Measurements from ENCODE around the gene PAPSS1.
"Not testable (repeated sequence)": the region's sequence is repeated elsewhere in the genome, so short reads cannot be mapped to it uniquely, and the experiment has no call there.

Gene PAPSS1

DNA sequence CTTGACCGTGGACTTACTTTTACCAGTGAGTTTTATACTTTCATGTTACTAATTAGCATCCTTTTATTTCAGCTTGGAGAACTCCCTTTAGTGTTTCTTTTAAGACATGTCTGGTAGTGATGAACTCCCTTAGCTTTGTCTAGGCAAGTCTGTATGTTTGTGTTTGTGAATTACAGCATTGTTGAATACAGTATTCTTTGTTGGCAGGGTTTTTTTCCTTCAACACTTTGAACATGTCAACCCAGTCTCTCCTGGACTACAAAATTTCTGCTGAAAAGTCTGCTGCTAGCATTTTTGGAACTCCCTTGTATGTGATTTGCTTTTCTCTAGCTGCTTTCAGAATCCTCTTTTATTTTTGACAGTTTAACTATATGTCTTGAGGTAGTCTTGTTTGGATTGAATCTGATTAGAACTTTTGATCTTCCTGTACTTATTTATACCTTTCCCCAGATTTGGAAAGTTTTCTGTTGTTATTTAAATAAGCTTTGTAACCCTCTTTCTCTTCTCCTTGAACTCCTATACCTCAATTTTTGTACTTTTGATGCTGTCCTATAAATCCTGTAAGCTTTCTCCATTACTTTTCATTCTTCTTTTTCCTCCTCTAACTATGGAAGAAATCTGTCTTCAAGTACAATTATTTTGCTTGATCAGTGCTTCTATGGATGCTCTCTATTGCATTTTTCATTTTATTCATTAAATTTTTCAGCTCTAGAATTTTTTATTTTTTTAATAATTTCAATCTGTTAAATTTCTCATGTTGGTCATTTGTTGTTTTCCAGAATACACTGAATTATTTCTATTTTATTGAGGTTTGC, 14.1 kb downstream of the PAPSS1 start:
- Histone ChIP-seq H4K12ac (ENCODE audit: low read depth, low read length) (no peak overlapping the region), H3K27me3 (ENCODE audit: insufficient read depth, low read length) (no peaks in the 10 kb centered on the region), H3K4me1 (ENCODE audit: control insufficient read depth in 1 of 2, insufficient read depth in 2 of 2, low read length in 2 of 2) (peaks cover 3 to 5% of the 10 kb centered on the region in 2 experiments), H4K8ac (ENCODE audit: low read depth, low read length) (no peak overlapping the region), H3K18ac (ENCODE audit: low read length) (no peak overlapping the region), H3K4me3 (ENCODE audit: low read depth, low read length) (no peak overlapping the region), H3K9ac (ENCODE audit: low read length) (no peak overlapping the region), H3K14ac (ENCODE audit: low read length) (no peak overlapping the region), H3K79me1 (ENCODE audit: low read length) (peaks cover 2% of the 10 kb centered on the region), H3K36me3 (ENCODE audit: control insufficient read depth in 1 of 2, insufficient read depth in 2 of 2, low read length in 2 of 2) (peaks cover 7 to 8% of the 10 kb centered on the region in 2 experiments), H3K4me2 (ENCODE audit: low read length) (no peak overlapping the region), H3K79me2 (ENCODE audit: control insufficient read depth, insufficient read depth, low read length, poor library complexity) (no peaks in the 10 kb centered on the region), H3K27ac (ENCODE audit: low read depth, low read length) (no peak overlapping the region), H4K91ac (ENCODE audit: low read depth, low read length) (no peak overlapping the region), H2AFZ (ENCODE audit: insufficient read depth, low read length, poor library complexity) (no peak overlapping the region), H2BK5ac (ENCODE audit: low read depth, low read length, poor library complexity) (no peak overlapping the region), H2AK5ac (ENCODE audit: low read length) (no peak overlapping the region), H2BK120ac (ENCODE audit: insufficient read depth, low read length, poor library complexity) (no peak overlapping the region), H3K9me3 (ENCODE audit: insufficient read depth, low read depth, low read length) (peaks cover 11% of the 10 kb centered on the region), H2BK12ac (ENCODE audit: low read length) (no peak overlapping the region), H3K23ac (ENCODE audit: low read length) (no peak overlapping the region), H3K4ac (ENCODE audit: low read depth, low read length) (no peak overlapping the region)
- no CpG with 5 or more reads among the region's 1 CpG for WGBS (ENCODE audit: extremely low coverage, insufficient coverage, insufficient read length)
- no peak for DNase-seq

DNA sequence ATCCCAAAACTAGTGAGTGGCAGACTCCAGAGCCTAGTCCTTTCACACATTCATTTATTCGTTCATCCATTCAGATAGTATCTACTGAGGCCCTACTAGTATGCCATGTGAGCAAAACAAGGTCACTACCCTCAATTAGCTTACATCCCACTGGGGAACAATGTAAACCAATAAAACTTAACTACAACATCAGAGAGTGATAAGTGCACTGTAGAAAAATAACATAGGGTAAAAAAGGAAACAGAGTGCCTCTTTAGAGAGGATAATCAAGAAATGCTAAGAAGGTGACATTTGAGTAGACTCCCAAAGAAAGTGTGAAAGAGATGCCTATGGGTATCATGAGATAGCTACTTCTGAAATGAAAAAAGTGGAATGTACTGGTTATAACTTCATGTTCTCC, 18.5 kb downstream of the PAPSS1 start:
- Histone ChIP-seq H4K8ac (ENCODE audit: low read depth, low read length) (no peak overlapping the region), H3K4me2 (ENCODE audit: low read length) (no peak overlapping the region), H3K18ac (ENCODE audit: low read length) (no peak overlapping the region), H3K27ac (ENCODE audit: low read depth, low read length) (no peak overlapping the region), H3K4me1 (ENCODE audit: control insufficient read depth in 1 of 2, insufficient read depth in 2 of 2, low read length in 2 of 2) (no peaks in the 10 kb centered on the region), H2BK120ac (ENCODE audit: insufficient read depth, low read length, poor library complexity) (no peak overlapping the region), H3K79me1 (ENCODE audit: low read length) (no peaks in the 10 kb centered on the region), H2BK12ac (ENCODE audit: low read length) (no peak overlapping the region), H4K12ac (ENCODE audit: low read depth, low read length) (no peak overlapping the region), H3K23ac (ENCODE audit: low read length) (no peak overlapping the region), H3K36me3 (ENCODE audit: control insufficient read depth in 1 of 2, insufficient read depth in 2 of 2, low read length in 2 of 2) (peaks cover 2 to 6% of the 10 kb centered on the region in 2 experiments), H3K4me3 (ENCODE audit: low read depth, low read length) (no peak overlapping the region), H3K27me3 (ENCODE audit: insufficient read depth, low read length) (no peaks in the 10 kb centered on the region), H3K9me3 (ENCODE audit: insufficient read depth, low read depth, low read length) (peaks cover 3% of the 10 kb centered on the region), H2AK5ac (ENCODE audit: low read length) (no peak overlapping the region), H4K91ac (ENCODE audit: low read depth, low read length) (no peak overlapping the region), H3K4ac (ENCODE audit: low read depth, low read length) (no peak overlapping the region), H3K79me2 (ENCODE audit: control insufficient read depth, insufficient read depth, low read length, poor library complexity) (no peaks in the 10 kb centered on the region), H3K14ac (ENCODE audit: low read length) (no peak overlapping the region), H3K9ac (ENCODE audit: low read length) (no peak overlapping the region), H2AFZ (ENCODE audit: insufficient read depth, low read length, poor library complexity) (no peak overlapping the region), H2BK5ac (ENCODE audit: low read depth, low read length, poor library complexity) (no peak overlapping the region)
- DNase-seq = no peak
- no CpG with 5 or more reads among the region's 1 CpG for WGBS (ENCODE audit: extremely low coverage, insufficient coverage, insufficient read length)

DNA sequence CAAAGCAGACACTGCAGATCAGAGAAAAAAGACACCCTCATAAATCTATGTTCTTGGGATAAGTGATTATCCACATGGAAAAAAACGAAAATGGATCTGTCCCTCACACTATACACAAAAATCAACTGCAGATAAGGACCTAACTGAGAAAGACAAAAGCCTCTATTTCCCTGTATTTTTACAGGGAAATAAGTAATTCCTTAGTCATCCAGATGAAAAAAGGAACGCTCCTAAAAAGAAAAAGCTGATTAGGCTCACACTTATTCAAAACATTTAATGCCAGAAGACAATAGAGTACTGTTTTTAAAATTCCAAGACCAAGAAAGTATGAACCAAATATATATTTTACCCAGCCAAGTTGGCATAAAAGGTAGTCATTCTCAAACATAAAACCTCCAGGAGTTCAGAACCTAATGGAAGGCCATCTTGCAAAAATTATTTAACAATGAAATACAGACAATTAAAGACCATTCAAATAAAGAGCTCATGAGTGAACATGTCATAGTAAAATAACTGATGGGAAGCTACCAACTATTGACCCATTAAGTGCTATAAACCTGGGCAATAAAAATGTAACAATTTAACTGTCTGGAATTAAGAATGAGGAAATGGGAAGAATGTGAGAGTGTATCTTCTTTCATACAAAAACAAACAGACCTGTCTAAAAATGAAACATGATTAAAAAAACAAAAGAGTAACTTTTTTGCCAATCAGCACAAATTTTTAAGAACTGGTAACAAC, 20.4 kb downstream of the PAPSS1 start:
- H3K18ac ChIP-seq (ENCODE audit: low read length) = no peak overlapping the region
- H3K9me3 ChIP-seq (ENCODE audit: insufficient read depth, low read depth, low read length) = peaks cover 2% of the 10 kb centered on the region
- H3K79me1 ChIP-seq (ENCODE audit: low read length) = no peaks in the 10 kb centered on the region
- no peak overlapping the region for H3K23ac ChIP-seq (ENCODE audit: low read length)
- no peak overlapping the region for H3K14ac ChIP-seq (ENCODE audit: low read length)
- H2BK12ac ChIP-seq (ENCODE audit: low read length) = no peak overlapping the region
- H3K4me3 ChIP-seq (ENCODE audit: low read depth, low read length) = no peak overlapping the region
- no CpG with 5 or more reads among the region's 2 CpGs for WGBS (ENCODE audit: extremely low coverage, insufficient coverage, insufficient read length)
- no peak overlapping the region for H4K91ac ChIP-seq (ENCODE audit: low read depth, low read length)
- H3K4me2 ChIP-seq (ENCODE audit: low read length) = no peak overlapping the region
- H4K12ac ChIP-seq (ENCODE audit: low read depth, low read length) = no peak overlapping the region
- no peaks in the 10 kb centered on the region for H3K27me3 ChIP-seq (ENCODE audit: insufficient read depth, low read length)
- H3K27ac ChIP-seq (ENCODE audit: low read depth, low read length) = no peak overlapping the region
- H3K9ac ChIP-seq (ENCODE audit: low read length) = no peak overlapping the region
- H4K8ac ChIP-seq (ENCODE audit: low read depth, low read length) = no peak overlapping the region
- H3K4ac ChIP-seq (ENCODE audit: low read depth, low read length) = no peak overlapping the region
- no peaks in the 10 kb centered on the region for H3K79me2 ChIP-seq (ENCODE audit: control insufficient read depth, insufficient read depth, low read length, poor library complexity)
- no peak overlapping the region for H2AFZ ChIP-seq (ENCODE audit: insufficient read depth, low read length, poor library complexity)
- H2AK5ac ChIP-seq (ENCODE audit: low read length) = no peak overlapping the region
- DNase-seq = no peak
- no peak overlapping the region for H2BK5ac ChIP-seq (ENCODE audit: low read depth, low read length, poor library complexity)
- H3K36me3 ChIP-seq (ENCODE audit: control insufficient read depth in 1 of 2, insufficient read depth in 2 of 2, low read length in 2 of 2) = peaks cover 0 to 6% of the 10 kb centered on the region in 2 experiments
- H3K4me1 ChIP-seq (ENCODE audit: control insufficient read depth in 1 of 2, insufficient read depth in 2 of 2, low read length in 2 of 2) = no peaks in the 10 kb centered on the region
- no peak overlapping the region for H2BK120ac ChIP-seq (ENCODE audit: insufficient read depth, low read length, poor library complexity)

DNA sequence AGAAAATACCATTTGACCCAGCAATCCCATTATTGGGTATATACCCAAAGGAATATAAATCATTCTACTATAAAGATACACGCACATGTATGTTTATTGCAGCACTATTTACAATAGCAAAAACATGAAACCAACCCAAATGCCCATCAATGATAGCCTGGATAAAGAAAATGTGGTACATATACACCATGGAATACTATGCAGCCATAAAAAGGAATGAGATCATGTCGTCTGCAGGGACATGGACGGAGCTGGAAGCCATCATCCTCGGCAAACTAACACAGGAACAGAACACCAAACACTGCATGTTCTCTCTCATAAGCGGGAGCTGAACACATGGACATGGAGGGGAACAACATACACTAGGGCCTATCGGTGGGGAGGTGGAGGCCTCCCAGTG, 23.8 kb downstream of the PAPSS1 start:
- not testable (repeated sequence) for H2BK12ac ChIP-seq (ENCODE audit: low read length); H3K23ac ChIP-seq (ENCODE audit: low read length); H4K91ac ChIP-seq (ENCODE audit: low read depth, low read length); H3K79me2 ChIP-seq (ENCODE audit: control insufficient read depth, insufficient read depth, low read length, poor library complexity); H3K4me1 ChIP-seq (ENCODE audit: control insufficient read depth in 1 of 2, insufficient read depth in 2 of 2, low read length in 2 of 2); H3K4me2 ChIP-seq (ENCODE audit: low read length); H3K4ac ChIP-seq (ENCODE audit: low read depth, low read length); H3K27ac ChIP-seq (ENCODE audit: low read depth, low read length); H2AK5ac ChIP-seq (ENCODE audit: low read length); H2BK5ac ChIP-seq (ENCODE audit: low read depth, low read length, poor library complexity); H3K9me3 ChIP-seq (ENCODE audit: insufficient read depth, low read depth, low read length); H4K12ac ChIP-seq (ENCODE audit: low read depth, low read length); H3K9ac ChIP-seq (ENCODE audit: low read length); H3K4me3 ChIP-seq (ENCODE audit: low read depth, low read length); H2BK120ac ChIP-seq (ENCODE audit: insufficient read depth, low read length, poor library complexity); H3K18ac ChIP-seq (ENCODE audit: low read length); H3K79me1 ChIP-seq (ENCODE audit: low read length); H3K27me3 ChIP-seq (ENCODE audit: insufficient read depth, low read length); H4K8ac ChIP-seq (ENCODE audit: low read depth, low read length); H3K36me3 ChIP-seq (ENCODE audit: control insufficient read depth in 1 of 2, insufficient read depth in 2 of 2, low read length in 2 of 2); H2AFZ ChIP-seq (ENCODE audit: insufficient read depth, low read length, poor library complexity); H3K14ac ChIP-seq (ENCODE audit: low read length); DNase-seq
- WGBS (ENCODE audit: extremely low coverage, insufficient coverage, insufficient read length) = no CpG with 5 or more reads among the region's 6 CpGs
